ENCODE measurements around the gene CHIT1.

- TF ChIP-seq, protein P1, sequence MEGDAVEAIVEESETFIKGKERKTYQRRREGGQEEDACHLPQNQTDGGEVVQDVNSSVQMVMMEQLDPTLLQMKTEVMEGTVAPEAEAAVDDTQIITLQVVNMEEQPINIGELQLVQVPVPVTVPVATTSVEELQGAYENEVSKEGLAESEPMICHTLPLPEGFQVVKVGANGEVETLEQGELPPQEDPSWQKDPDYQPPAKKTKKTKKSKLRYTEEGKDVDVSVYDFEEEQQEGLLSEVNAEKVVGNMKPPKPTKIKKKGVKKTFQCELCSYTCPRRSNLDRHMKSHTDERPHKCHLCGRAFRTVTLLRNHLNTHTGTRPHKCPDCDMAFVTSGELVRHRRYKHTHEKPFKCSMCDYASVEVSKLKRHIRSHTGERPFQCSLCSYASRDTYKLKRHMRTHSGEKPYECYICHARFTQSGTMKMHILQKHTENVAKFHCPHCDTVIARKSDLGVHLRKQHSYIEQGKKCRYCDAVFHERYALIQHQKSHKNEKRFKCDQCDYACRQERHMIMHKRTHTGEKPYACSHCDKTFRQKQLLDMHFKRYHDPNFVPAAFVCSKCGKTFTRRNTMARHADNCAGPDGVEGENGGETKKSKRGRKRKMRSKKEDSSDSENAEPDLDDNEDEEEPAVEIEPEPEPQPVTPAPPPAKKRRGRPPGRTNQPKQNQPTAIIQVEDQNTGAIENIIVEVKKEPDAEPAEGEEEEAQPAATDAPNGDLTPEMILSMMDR (IDR thresholded peaks at IDR 0.05; ENCODE audit: low read depth, low read length) = no peak
- TF ChIP-seq, protein P2, sequence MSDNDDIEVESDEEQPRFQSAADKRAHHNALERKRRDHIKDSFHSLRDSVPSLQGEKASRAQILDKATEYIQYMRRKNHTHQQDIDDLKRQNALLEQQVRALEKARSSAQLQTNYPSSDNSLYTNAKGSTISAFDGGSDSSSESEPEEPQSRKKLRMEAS (IDR thresholded peaks at IDR 0.05; ENCODE audit: low read depth, low read length) = no peak
These were observed 21.4 kb upstream of the CHIT1 start for GRCh38 chr1:203250911-203251310.
